Renal cortical epithelial cell (primary cell): ENCODE data around the gene DES. TPM values are rescaled to one million over a fixed set of nuclear protein-coding genes. Genes with fewer than 3 reads are reported as not detected.
"Not testable (repeated sequence)": the region's sequence is repeated elsewhere in the genome, so short reads cannot be mapped to it uniquely, and the experiment has no call there.

Experiments used
- DNase-seq: peaks from one replicate; pipeline ENCODE4 v3.0.0-alpha.2; 2011; ENCODE audit warnings: low read depth
- total RNA-seq: library from RNA; depleted of rRNA; stranded (reverse); fragments of >200 nt; gene quantifications from 2 replicates; pipeline ENCODE4 v1.2.3, GENCODE V29; 2014

The DES gene
- 0.30 and 0.69 TPM in 2 replicates for total RNA-seq

DNA sequence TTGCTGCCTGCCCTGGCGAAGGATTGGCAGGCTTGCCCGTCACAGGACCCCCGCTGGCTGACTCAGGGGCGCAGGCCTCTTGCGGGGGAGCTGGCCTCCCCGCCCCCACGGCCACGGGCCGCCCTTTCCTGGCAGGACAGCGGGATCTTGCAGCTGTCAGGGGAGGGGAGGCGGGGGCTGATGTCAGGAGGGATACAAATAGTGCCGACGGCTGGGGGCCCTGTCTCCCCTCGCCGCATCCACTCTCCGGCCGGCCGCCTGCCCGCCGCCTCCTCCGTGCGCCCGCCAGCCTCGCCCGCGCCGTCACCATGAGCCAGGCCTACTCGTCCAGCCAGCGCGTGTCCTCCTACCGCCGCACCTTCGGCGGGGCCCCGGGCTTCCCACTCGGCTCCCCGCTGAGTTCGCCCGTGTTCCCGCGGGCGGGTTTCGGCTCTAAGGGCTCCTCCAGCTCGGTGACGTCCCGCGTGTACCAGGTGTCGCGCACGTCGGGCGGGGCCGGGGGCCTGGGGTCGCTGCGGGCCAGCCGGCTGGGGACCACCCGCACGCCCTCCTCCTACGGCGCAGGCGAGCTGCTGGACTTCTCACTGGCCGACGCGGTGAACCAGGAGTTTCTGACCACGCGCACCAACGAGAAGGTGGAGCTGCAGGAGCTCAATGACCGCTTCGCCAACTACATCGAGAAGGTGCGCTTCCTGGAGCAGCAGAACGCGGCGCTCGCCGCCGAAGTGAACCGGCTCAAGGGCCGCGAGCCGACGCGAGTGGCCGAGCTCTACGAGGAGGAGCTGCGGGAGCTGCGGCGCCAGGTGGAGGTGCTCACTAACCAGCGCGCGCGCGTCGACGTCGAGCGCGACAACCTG is at the start of gene DES:
DES (plus strand) TSS at position 223 of the 857 bp plus-strand sequence; CDS start at position 309, 86 bp downstream.
- DNase-seq: no peak

DNA sequence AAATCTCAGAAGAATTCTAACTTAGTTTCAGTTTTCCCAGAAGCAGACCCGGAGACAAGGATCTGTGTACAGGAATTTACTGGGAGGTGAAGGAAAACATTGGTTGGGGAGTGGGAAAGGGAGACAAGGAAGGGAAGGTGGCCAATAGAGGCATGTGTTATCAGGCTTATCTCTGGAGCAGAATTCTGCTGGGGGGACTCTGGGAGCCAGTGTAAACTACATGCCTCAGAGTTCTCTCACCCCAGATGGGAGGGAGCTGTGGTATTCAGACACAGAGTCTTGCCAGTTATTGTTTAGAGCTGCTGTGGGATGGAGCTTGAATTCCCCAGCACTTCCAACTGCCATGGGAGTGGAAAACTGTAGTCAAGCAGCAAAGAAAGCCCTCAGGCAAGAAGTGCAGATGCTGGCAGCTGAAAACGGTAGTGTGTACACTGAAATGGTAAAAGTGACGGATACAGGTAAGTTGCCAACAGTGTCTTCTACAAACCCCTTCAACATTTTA is 49.4 kb upstream of the DES start:
- peak; percentile 78 for DNase-seq

DNA sequence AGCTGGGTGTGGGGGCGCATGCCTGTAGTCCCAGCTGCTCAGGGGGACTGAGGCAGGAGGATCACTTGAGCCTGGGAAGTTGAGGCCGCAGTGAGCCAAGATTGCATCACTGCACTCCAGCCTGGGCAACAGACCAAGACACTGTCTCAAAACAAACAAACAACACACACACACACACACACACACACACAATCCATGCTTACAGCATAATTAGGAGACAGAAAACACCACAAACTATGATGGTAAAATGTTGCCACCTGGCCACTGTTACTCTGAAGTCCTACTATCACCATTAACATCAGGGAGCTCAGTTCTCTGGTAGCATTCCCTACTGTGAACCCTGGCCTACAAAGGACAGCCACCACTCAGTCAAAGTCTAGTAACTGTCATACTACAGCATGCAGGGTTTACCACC is 48.7 kb upstream of the DES start:
- DNase-seq: peak; percentile 67

DNA sequence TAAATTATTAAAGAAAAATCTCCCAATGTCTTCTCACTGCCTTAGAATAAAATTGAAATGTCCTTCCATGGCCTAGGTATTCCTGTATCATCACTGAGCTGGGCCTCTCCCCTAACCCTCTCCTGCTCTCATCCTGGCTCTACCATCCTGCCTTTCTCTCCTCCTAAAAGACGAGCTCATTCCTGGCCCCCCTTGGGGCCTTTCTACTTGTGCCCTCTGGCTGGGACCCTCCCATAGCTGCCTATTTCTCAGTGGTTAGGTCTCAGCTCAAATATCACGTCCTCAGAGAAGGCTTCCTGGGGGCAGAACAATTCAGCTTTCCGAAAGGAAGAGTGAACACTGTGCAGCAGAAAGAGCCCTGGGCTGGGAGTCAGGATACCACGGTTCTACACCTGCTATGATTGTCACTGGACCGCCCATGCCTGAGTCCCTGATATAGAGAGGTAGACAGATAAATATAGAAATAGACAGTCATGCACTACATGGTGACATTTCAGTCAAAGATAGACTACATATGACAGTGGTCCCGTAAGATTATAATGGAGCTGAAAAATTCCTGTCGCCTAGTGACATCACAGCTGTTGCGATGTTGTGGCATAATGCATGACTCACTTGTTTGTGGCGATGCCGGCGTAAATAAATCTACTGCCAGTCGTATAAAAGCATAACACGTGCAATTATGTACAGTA is 39.9 kb upstream of the DES start:
- no peak for DNase-seq

DNA sequence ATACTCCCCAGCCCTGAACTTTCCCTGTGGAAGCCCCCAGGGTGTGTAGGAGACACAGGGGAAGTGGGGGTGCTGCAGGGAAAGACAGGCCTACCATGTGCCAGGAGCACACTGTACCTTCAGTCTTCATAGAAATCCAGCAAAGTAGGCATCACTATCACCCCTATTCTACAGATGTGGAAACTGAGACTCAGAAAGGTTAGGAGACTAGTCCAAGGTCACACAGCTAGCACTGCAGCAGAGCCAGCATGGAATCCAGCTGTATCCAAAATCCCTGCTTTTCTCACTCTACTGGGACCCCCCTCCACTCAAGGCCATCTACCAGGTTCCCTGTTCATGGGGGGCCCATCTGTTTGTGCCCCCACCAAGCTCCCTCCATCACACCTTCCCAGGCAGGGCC is 37.3 kb upstream of the DES start:
- DNase-seq: no peak

DNA sequence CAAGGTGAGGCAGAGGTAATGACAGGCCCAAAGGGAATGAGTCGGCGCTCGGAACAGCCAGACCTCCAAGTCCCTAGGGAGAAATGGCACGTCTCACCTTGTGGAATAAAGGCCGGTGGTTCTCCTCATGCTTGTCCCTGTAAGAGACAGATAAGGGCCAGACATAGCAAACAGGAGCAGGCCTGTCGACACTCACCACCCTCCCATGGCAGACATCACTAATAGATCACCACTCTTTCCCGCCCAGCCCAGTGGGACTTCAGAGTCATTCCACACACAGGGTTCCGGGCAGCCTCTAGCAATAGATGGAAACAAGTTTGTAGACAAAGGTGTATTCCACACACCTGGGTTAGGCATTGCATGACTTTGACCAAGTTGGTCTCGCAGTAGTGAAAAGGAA is 36.7 kb upstream of the DES start:
- no peak for DNase-seq

DNA sequence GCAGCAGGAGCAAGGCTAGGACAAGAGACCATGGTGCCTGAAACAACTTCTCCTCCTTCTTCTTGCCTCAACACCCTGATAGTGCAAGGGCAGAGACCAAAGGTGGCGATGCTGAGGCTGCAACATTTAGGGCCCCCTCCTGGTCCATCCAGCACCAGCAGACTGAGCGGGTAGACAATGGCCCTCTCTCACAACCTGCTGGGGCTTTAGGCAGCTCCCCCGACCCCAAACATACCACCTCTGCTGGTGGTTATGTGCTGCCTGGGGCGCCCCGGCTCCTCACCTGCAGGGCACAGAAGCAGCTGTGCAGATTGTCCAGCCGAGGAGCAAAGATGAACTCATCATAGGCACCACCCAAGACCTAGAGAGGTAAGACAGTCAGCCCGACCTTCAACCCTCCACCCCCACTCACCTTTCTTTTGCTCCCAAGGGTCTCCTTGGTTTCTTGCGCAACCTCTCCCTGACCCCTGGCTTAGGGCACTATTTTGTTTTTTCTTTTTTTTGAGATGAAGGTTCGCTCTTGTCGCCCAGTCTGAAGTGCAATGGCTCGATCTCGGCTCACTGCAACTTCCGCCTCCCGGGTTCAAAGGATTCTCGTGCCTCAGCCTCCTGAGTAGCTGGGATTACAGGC is 34.0 kb upstream of the DES start:
- DNase-seq: no peak

DNA sequence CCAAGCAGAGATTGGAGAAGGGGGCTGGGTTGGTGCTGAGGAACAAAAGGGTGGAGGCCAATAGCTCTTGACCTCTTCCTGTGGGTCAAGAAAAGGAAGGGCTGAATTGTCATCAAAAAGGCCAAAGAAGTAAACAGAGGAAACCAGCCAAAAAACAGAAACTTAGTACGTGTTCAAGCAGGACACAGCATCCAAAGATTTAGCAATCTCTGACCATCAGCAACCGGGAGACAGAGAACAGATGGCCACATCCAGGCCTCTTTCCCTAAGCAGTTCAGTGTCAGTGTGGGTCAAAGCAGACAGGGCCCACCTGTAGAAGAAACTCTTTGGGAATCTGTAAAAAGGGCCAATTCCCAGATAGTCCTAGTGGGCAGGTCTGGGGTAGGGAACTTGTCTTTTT is 33.3 kb upstream of the DES start:
- DNase-seq: no peak

DNA sequence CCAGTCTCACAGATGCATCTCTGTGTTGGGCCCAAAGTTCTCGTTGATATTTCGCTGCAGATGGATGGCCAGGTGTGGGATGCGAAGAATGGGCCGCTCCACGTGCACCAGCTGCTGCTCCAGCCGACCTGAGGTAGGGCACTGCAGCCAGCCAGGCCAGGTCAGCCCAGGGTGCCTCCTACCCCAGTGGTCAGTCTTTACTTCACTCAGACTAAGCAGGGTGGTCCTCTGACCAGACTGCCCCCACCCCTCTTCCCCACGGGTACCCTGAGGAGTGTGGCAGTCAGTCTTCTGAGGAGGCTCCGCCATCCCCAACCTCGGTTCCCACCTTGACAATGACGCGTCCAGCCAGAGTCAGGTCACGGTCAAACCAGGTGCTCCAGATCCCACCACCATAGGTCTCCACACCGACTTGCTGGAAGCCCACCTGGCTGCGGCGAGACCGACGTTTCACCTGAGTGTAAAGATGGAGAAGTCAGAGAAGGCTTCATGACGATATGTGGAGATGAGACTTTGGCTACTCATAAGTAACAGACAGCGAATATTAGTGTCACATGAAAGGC is 32.1 kb upstream of the DES start:
- no peak for DNase-seq

DNA sequence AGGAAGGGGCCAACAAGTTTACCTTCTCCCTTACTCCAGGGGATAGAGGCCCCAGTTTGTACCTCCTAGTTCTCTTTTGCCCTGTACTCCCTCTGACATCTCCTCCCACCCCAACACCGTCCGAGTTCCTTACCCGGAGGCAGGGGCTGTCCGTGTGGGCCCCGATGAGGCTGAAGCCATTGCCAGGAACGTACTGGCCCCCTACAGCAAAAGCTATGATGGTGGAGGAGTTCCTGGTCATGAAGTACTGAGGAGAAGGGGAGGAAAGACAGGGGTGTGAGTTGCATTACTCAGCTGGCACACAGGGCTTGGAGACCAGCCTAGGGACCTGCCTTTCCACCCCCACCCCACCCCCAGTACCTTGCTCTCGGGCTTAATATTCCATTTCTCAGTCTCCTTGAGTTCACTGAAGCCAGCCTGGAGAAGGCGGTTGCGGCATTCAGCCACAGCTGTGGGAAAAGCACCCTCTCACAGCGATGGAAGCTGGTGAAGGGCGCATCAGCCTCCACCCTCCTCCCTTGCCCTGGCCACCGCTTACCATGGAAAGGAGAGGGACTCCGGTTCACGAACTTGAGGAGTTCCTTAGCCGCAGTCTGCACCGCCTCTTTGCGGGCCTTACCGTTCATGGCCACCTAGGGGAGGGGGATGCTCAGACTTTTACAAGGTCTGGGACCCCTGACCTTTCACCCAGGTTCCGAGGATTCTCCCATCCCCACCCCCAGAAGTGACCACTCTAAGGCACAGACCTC is 31.5 kb upstream of the DES start:
- DNase-seq: no peak

DNA sequence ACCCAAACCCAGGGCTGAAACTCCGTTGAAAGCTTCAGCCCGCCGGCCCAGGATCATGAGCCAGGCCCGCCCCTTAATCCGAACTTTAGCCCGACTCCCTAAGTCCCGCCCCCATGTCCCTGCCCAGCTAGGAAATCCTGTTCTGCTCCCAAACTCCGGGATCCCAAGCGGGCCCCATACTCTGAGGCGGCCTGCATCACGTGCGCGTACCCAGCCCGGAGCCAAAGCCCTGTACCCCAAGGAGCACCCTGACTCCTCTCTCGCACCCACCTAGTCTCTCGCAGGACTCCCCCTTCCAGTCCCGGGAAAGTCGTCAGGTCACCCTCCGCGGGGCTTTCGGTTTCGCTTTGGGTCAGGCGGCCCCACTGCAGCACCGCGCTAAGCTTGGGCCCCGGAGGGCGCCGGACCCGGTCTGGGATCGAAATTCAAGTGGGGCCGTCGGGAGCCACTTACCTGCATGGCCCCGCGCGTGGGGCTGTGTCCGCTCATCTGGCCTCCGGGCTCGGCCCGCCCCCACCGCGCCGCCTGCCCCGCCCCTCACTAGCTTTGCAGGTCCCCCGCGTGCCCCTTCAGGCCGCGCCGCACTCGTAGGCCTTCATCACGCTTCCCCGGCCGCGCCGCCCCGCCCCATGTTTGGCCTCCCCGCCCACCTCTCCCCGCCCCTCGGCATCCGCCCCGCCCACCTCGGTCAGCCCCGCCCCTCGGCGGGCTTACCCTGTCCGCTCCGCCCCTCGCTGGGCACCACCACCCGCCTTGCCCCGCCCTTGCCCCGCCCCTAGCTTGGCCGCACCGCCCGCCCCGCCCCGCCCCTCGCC is 30.7 kb upstream of the DES start, which contains the start of gene DNPEP:
DNPEP (minus strand) TSS at position 607 of the 815 bp plus-strand sequence; CDS start at position 489, 118 bp downstream.
- DNase-seq: peak; percentile 60

DNA sequence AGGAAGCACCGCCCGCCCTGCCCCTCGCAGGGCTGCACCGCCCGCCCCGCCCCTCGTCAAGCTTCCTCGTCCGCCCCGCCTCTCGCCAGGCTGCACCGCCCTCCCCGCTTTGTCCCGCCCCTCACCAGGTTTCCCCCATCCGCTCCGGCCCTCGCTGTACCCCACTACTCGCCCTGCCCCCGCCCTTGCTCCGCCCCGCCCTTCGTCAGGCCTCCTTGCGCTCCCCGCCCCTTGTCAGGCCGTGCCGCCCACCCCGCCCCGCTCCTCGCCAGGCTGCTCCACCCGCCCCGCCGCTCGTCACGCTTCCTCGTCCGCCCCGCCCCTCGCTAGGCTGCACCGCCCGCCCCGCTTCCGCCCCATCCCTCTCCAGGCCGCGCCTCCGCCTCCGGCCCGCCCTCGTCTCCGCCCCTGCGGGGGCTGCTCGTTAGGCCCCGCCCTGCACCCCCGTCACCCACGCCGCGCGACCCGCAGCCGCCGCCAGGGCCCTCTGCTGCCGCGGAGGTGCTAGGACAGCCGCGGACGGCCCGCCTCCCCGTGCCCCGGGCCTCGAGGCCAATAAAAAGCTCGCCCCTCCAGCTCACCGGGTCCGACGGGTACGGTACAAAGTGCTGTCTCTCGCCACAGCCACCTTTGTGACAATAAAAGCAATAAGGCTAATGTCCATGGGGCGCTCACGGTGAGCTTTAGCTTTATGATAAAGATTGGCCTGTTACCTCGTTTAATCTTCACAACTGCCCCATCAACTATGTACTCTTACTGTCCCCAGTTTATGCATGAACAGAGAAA is 29.9 kb upstream of the DES start:
- DNase-seq: peak; percentile 72

DNA sequence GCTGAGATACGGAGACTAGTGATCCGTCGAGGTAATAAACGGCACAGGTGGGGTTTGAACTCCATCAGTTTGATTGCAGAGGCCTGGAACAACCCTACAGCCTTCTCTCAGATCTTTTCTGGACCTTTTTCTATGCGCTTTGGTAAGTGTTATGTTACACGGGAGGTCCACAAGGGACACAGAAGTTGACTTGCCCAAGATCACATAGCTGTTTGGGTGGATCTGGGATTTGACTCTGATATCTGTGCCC is 29.3 kb upstream of the DES start:
- no peak for DNase-seq

DNA sequence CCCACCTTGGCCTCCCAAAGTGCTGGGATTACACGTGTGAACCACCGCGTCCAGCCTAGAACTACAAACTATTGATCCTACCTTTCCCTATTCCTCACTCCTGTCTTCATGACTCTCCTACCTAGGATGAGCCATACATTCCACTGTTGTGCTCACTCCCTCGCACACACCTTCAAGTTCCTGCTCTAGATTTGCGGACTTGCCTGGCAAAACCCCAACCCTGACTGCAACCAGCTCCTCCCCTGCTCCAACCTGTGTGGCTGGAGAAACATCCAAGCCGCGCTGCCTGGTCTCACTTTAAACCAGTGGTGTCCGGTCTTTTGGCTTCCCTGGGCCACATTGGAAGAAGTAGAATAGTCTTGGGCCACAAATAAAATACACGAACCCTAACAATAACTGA is 25.4 kb upstream of the DES start:
- DNase-seq: no peak

DNA sequence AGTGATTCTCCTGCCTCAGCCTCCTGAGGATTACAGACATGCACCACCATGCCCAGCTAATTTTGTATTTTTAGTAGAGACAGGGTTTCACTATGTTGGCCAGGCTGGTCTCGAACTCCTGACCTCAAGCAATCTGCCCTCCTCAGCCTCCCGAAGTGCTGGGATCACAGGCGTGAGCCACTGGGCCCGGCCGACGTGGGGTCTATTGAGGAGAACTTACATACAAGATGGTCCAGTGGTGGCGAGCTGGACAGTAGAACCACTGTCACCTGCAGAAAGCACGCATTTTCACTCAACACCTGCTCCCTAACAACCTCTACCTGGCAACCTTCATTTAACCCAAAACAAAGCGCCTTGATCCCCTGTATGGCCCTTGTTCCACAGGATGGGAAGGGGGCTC is 23.1 kb upstream of the DES start:
- not testable (repeated sequence) for DNase-seq

DNA sequence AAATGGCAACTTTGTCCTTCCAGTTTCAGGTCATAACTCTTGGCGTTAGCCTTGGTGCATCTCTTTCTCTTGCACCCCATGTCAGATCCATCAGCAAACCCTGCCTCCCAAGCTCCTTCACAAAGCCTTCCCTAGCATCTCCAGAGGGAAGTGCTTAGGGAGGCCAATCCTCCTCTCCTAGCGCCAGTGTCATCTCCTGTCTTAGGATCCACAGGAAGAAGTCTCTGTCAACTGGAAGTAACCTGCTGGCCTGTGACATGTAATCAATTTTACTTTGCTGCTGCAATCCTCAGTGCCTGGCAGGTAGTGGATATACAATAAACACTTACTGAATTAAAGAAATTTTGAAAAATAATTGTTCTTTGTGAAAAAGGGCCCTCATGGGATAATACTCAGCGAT is 22.6 kb upstream of the DES start:
- no peak for DNase-seq

DNA sequence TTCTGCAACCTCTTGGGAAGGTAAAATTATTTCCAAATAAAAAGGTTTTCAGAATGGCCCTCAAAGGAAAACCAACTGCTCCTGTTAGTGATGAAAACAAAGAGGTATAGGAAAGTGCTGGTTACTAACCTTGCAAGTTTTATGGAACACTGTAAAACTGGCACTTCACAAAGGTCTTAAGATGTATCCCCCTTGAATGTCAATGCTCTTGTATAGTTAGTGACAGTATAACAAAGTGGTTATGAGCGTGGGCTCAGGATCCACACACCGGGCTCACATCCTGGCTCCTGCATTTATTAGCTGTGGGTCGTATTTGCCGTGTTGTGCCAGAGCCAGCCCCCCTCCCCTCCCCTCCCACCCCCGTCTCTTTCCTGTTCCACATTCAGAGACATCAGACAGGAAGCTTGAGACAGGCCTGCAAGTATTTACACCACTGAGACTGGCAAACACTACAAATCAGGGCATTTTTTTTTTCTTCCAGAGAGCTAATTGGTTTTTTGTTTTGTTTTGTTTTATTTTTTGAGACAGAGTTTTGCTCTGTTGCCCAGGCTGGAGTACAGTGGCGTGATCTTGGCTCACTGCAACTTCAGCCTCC is 21.2 kb upstream of the DES start:
- DNase-seq: no peak

DNA sequence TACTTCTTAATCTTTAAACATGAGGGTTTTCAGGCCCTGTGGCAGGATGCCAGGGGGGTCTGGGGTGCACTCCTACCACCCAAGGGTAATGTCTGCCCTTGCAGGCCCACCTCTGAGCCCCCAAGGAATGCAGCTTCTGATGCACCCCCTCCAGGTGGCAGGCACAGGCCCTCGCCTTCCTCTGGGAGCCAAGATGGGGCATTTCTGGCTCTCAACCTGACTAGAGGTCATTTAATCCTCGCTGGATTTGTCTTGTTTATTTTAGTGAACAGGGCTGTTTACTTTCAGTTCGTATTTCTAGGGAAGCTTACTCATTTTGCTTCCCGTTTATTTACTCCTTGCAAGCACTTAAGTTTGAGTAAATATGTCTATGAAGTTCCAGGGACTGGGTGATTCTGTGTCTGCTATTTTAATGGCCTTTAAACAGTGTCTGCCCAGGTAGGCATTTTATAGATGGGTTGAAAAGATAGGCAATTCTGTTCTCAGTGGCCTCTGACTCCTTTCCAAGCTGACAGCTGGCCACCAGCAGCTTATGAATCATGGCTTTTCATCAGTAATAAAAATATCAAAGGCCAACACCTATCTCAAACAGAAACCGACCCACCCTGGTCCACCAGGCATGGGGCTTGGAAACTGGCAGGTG is 19.3 kb upstream of the DES start:
- DNase-seq: no peak
